Ovary (tissue), 1 donor: Measurements from ENCODE around the gene NMD3.

Experiments used
- EP300 ChIP-seq: sonication (generic); formaldehyde crosslinking; IDR thresholded peaks from one replicate; pipeline ENCODE4 v1.6.1; 2017; ENCODE audit warnings: antibody characterized with exemption
- POLR2A ChIP-seq: fragments of 450-650 bp; IDR thresholded peaks from one replicate; pipeline ENCODE4 v1.6.1; 2017; ENCODE audit warnings: antibody characterized with exemption, mild to moderate bottlenecking, moderate library complexity

DNA sequence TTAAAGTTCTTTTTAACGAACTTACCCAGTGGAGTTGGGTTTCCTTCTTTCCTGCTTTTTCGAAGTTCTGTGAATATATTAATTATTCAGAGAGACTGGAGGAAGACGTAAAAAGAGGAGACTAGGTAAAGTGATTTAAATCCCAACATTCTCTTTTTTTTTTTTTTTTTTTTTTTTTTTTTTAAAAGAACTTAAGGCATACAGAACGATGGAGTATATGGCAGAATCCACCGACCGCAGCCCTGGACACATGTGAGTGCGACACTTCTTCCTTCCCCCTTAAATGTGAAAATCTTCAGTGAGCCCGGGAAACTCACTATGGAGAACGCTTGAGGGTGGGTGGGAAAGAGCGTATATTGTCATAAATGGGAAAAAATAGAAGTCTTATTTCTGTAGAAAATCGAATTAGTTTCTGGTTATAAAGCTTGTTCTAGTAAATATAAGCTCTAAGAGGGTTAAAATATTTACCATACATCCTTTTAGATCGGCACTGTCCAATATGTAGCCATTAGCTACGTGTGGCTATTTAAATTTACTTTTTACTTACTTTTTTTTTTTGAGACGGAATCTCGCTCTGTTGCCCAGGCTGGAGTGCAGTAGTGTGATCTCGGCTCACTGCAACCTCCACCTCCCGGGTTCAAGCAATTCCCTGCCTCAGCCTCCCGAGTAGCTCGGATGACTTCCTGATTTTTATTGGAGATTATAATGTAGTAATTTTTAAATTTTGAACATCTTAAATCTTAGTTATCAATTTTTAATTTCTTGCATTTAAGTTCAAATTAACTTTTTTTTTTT, 892 bp downstream of the NMD3 start:
- TF ChIP-seq POLR2A (no peak), EP300 (no peak)
